A549 treated with DMSO at 1 μM for 4 hours (cell line): ENCODE measurements around the gene FZD10. TPM values are rescaled to one million over a fixed set of nuclear protein-coding genes. Genes with fewer than 3 reads are reported as not detected.

ENCODE experiments used
- total RNA-seq: library from RNA; stranded (reverse); fragments of 200-300 nt; extraction: Qiagen RNA extraction; gene quantifications from 5 replicates; pipeline ENCODE4 v1.2.3, GENCODE V29; 2022; ENCODE audit warnings: low read depth

Gene FZD10, protein sequence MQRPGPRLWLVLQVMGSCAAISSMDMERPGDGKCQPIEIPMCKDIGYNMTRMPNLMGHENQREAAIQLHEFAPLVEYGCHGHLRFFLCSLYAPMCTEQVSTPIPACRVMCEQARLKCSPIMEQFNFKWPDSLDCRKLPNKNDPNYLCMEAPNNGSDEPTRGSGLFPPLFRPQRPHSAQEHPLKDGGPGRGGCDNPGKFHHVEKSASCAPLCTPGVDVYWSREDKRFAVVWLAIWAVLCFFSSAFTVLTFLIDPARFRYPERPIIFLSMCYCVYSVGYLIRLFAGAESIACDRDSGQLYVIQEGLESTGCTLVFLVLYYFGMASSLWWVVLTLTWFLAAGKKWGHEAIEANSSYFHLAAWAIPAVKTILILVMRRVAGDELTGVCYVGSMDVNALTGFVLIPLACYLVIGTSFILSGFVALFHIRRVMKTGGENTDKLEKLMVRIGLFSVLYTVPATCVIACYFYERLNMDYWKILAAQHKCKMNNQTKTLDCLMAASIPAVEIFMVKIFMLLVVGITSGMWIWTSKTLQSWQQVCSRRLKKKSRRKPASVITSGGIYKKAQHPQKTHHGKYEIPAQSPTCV
- not detected in 5 replicates for total RNA-seq

DNA sequence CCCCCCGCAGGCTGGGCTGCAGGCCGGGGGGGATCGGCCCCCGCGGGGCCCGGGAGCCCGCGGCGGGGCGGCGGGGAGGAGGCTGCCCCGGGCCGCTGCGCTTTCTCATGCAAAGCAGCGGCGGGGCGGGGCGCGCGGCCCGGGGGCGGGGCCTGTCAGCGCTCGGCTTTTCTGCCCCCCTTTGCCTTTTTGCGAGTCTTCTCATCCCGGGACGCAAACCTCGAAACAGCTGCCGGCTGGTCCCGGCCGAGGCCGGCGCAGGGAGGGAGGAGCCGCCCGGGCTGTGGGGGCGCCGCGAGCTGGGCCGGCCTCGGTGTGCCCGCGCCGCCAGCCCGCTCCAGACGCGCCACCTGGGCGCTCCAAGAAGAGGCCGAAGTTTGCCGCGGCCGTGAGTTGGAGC lies at the start of gene FZD10:
Gene FZD10, plus strand, starts transcription at position 198 of the 400 bp plus-strand sequence. CDS start 479 bp downstream, outside the sequence.

Other genes with a start within 250 kb of the FZD10 start
- not detected in 5 replicates for gene PIWIL1, start 175.4 kb downstream of the FZD10 start, total RNA-seq